NB4 (cell line): ENCODE measurements around the gene ECT2.

Experiments
- CTCF ChIP-seq: IDR thresholded peaks from one replicate; pipeline ENCODE4 v1.5.1; 2012; ENCODE audit warnings: low read depth, low read length
- MYC ChIP-seq: IDR thresholded peaks from 2 replicates; pipeline ENCODE4 v1.6.1; 2011; ENCODE audit warnings: low read depth, low read length

- no peak for TF ChIP-seq CTCF
- no peak for TF ChIP-seq MYC
Observed at GRCh38 chr3:172868582-172869200, 118.2 kb downstream of the ECT2 start.
